ENCODE measurements around the gene BANK1.

BANK1 gene

GRCh38 chr4:101967697-101968346 lies 177.3 kb downstream of the BANK1 start:
- no peak for DNase-seq

- no peak for DNase-seq
Measured at GRCh38 chr4:101968364-101968763, 177.8 kb downstream of the BANK1 start.

- no peak for DNase-seq
Measured at GRCh38 chr4:101969965-101970364, 179.4 kb downstream of the BANK1 start.

GRCh38 chr4:101970547-101971155 lies 180.1 kb downstream of the BANK1 start:
- no peak for DNase-seq

- DNase-seq, result no peak
Measured at GRCh38 chr4:101972791-101973190, 182.3 kb downstream of the BANK1 start.

GRCh38 chr4:101973361-101973760 lies 182.8 kb downstream of the BANK1 start:
- DNase-seq, result no peak

- no peak for DNase-seq
Measured at GRCh38 chr4:101977076-101977475, 186.5 kb downstream of the BANK1 start.

- DNase-seq, result no peak
Measured at GRCh38 chr4:101981756-101982155, 191.2 kb downstream of the BANK1 start.

GRCh38 chr4:101983835-101984234 lies 193.3 kb downstream of the BANK1 start:
- DNase-seq, result no peak

- DNase-seq, result no peak
Measured at GRCh38 chr4:101987623-101988243, 197.2 kb downstream of the BANK1 start.

GRCh38 chr4:101989551-101989950 lies 199.0 kb downstream of the BANK1 start:
- DNase-seq, result no peak

- DNase-seq, result no peak
Measured at GRCh38 chr4:101992446-101992845, 201.9 kb downstream of the BANK1 start.

- DNase-seq, result no peak
Measured at GRCh38 chr4:101993002-101993841, 202.7 kb downstream of the BANK1 start.

GRCh38 chr4:101993842-101994775 lies 203.6 kb downstream of the BANK1 start:
- DNase-seq, result no peak

GRCh38 chr4:102007959-102008425 lies 217.5 kb downstream of the BANK1 start:
- no peak for DNase-seq

GRCh38 chr4:102008711-102009110 lies 218.2 kb downstream of the BANK1 start:
- no peak for DNase-seq

GRCh38 chr4:102022343-102022742 lies 231.8 kb downstream of the BANK1 start:
- DNase-seq, result no peak

GRCh38 chr4:102027961-102028360 lies 237.4 kb downstream of the BANK1 start:
- no peak for DNase-seq

- no peak for DNase-seq
Measured at GRCh38 chr4:102031406-102031805, 240.9 kb downstream of the BANK1 start.

- DNase-seq, result no peak
Measured at GRCh38 chr4:102036016-102036415, 245.5 kb downstream of the BANK1 start.

- no peak for DNase-seq
Measured at GRCh38 chr4:102036619-102037376, 246.3 kb downstream of the BANK1 start.

Measured in CD4-positive, alpha-beta T cell treated with Interleukin-10 for 1 hour (primary cell).